Measurements from ENCODE around the gene DAPK2.
"Not testable (repeated sequence)": the region's sequence is repeated elsewhere in the genome, so short reads cannot be mapped to it uniquely, and the experiment has no call there.

DAPK2 gene

GRCh38 chr15:64090527-64090926, 44.2 kb upstream of the DAPK2 start:
- H3K27ac ChIP-seq = no peak overlapping the region
- DNase-seq = no peak
- H3K27me3 ChIP-seq (replicated peaks) = no peaks in the 10 kb centered on the region
- TF ChIP-seq, protein P1, sequence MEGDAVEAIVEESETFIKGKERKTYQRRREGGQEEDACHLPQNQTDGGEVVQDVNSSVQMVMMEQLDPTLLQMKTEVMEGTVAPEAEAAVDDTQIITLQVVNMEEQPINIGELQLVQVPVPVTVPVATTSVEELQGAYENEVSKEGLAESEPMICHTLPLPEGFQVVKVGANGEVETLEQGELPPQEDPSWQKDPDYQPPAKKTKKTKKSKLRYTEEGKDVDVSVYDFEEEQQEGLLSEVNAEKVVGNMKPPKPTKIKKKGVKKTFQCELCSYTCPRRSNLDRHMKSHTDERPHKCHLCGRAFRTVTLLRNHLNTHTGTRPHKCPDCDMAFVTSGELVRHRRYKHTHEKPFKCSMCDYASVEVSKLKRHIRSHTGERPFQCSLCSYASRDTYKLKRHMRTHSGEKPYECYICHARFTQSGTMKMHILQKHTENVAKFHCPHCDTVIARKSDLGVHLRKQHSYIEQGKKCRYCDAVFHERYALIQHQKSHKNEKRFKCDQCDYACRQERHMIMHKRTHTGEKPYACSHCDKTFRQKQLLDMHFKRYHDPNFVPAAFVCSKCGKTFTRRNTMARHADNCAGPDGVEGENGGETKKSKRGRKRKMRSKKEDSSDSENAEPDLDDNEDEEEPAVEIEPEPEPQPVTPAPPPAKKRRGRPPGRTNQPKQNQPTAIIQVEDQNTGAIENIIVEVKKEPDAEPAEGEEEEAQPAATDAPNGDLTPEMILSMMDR (IDR thresholded peaks at IDR 0.05; ENCODE audit: low read depth, low read length, missing control alignments) = no peak
- no peak overlapping the region for H3K4me3 ChIP-seq (ENCODE audit: low read depth, low read length)
- peaks cover 7% of the 10 kb centered on the region for H3K36me3 ChIP-seq (replicated peaks)
- in situ Hi-C loops (cut with HindIII; ENCODE audit: low pct_ligation_motif_present, low sequenced_read_pairs) = no loop called here

GRCh38 chr15:64089543-64090280, 43.4 kb upstream of the DAPK2 start:
- in situ Hi-C loops (cut with HindIII; ENCODE audit: low pct_ligation_motif_present, low sequenced_read_pairs) = no loop called here
- Histone ChIP-seq H3K27ac (no peak overlapping the region), H3K4me3 (ENCODE audit: low read depth, low read length) (no peak overlapping the region), H3K27me3 (replicated peaks) (no peaks in the 10 kb centered on the region), H3K36me3 (replicated peaks) (peaks cover 7% of the 10 kb centered on the region)
- TF ChIP-seq, protein P1 (IDR thresholded peaks at IDR 0.05; ENCODE audit: low read depth, low read length, missing control alignments) = no peak
- no peak for DNase-seq

GRCh38 chr15:64082757-64083156, 36.5 kb upstream of the DAPK2 start:
- no peak overlapping the region for H3K27ac ChIP-seq
- TF ChIP-seq, protein P1 (IDR thresholded peaks at IDR 0.05; ENCODE audit: low read depth, low read length, missing control alignments) = no peak
- peaks cover 16% of the 10 kb centered on the region for H3K36me3 ChIP-seq (replicated peaks)
- no peak for DNase-seq
- in situ Hi-C loops (cut with HindIII; ENCODE audit: low pct_ligation_motif_present, low sequenced_read_pairs) = no loop called here
- H3K4me3 ChIP-seq (ENCODE audit: low read depth, low read length) = no peak overlapping the region
- no peaks in the 10 kb centered on the region for H3K27me3 ChIP-seq (replicated peaks)

DNA sequence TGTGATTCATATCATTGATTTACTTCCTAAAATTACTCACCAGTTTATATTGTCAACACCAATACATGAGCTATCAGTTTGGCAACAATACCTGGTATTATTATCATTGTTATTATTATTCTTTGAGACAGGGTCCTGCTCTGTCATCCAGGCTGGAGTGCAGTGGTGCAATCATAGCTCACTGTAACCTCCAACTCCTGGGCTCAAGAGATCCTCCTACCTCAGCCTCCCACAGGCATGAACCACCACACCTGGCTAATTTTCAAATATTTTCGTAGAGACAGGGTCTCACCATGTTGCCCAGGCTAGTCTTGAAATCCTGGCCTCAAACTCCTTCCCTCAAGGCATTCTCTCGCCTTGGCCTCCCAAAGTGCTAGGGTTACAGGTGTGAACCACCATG, 27.2 kb upstream of the DAPK2 start:
- in situ Hi-C loops (cut with HindIII; ENCODE audit: low pct_ligation_motif_present, low sequenced_read_pairs); H3K4me3 ChIP-seq (ENCODE audit: low read depth, low read length); H3K27me3 ChIP-seq (replicated peaks); H3K36me3 ChIP-seq (replicated peaks); DNase-seq; H3K27ac ChIP-seq: not testable (repeated sequence)

GRCh38 chr15:64072812-64073211, 26.5 kb upstream of the DAPK2 start:
- H3K36me3 ChIP-seq (replicated peaks) = peaks cover 2% of the 10 kb centered on the region
- no peak overlapping the region for H3K27ac ChIP-seq
- TF ChIP-seq, protein P1 (IDR thresholded peaks at IDR 0.05; ENCODE audit: low read depth, low read length, missing control alignments) = no peak
- in situ Hi-C loops (cut with HindIII; ENCODE audit: low pct_ligation_motif_present, low sequenced_read_pairs) = no loop called here
- no peak overlapping the region for H3K4me3 ChIP-seq (ENCODE audit: low read depth, low read length)
- H3K27me3 ChIP-seq (replicated peaks) = no peaks in the 10 kb centered on the region
- DNase-seq = no peak

DNA sequence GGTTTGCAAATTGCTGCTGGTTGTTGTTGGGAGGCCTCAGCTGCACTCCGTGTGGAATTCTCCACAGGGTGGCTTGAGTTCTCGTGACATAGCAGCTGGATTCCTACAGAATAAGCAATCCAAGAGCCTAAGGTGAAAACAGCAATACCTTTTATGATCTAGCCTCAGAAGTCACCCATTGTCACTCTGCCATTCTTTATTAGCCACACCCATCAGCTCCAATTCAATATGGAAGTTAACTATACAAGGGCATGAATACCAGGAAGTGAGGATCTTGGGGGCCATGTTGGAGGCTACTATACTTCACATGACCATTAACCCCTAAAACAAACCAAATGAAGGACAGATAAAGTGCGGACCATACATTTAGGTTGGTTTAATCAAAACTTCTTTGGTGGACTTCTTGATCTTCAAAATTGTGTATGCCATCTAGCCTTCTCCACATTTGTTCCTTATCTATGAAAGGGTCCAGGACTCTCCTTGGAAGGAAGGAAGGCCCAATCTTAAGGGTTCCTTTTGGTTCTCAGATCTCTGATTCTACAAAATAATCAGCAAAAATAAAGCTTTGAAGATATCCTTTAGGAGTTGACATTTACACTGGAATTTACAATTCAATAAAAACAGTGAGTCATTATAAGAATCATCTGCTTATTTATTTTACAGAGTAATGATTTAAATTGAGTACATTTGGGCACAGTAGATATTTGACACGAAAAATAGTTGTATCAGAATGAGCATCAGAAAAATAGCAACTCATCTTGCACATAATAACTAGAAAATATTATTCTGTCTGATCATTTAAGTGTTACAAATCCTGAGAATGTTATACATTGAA, 25.9 kb upstream of the DAPK2 start:
- Histone ChIP-seq H3K4me3 (ENCODE audit: low read depth, low read length) (no peak overlapping the region), H3K36me3 (replicated peaks) (no peaks in the 10 kb centered on the region), H3K27ac (peak overlapping the region; percentile 43), H3K27me3 (replicated peaks) (no peaks in the 10 kb centered on the region)
- TF ChIP-seq, protein P1 (IDR thresholded peaks at IDR 0.05; ENCODE audit: low read depth, low read length, missing control alignments) = no peak
- no peak for DNase-seq
- in situ Hi-C loops (cut with HindIII; ENCODE audit: low pct_ligation_motif_present, low sequenced_read_pairs) = no loop called here

All from brain microvascular endothelial cell (primary cell).